Ecto neural progenitor cell (in vitro differentiated cells): ENCODE data around the gene PTGFRN.

Experiments used
- DNase-seq: peaks from one replicate; pipeline ENCODE4 v3.0.0-alpha.2; 2018; ENCODE audit warnings: low spot score

The PTGFRN gene

DNA sequence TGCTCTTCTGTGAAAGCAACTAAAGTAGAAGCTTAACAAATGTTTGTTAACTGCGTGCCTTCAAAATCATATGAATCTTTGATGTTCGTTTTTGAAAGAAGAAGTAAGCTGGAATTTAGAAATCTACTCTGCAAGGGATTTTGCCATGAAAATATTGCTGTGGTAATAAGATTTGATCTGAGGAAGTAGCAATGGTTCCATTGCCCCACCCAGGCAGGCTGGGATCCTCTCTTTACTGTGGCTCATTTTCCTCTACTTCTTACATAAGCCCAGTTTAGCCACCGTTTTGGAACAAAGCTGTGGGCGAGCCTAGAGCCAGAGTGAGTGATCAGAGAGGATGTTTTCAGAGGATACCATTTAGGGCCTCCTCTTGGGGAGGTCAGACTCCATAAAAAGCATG lies 20.3 kb upstream of the PTGFRN start:
- DNase-seq, result no peak

DNA sequence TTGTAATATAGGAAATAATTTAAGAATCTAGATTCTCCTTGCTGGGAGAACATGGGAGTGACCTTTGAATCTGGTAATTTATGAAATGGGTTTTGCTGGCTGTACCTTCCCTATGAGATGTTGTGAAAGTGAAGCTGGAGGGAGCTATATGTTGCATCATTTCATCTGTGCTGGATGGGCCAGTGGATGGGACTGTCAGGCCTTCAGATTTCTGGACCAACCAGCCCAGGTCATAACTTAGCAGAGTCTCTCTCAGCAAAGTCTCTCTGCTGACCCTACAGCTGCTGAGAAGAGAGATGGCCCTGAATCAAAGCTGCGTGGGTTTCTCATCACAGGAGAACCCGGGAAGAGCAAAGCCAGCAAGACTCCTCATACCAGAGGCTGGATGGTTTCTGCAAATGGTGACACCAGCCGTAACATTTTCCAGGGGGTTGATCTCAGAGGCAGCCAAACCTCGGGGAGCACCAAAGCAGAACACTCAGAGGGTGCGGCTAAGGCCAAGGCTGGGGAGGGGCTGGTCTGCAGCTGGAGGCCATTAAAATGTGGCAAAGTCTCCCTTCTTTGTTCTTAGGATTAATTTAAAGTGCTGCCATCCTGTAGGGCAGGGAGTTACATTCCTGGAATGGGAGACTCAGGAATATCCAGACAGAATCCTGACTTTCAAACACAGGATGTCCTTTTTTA lies 18.2 kb upstream of the PTGFRN start:
- no peak for DNase-seq

DNA sequence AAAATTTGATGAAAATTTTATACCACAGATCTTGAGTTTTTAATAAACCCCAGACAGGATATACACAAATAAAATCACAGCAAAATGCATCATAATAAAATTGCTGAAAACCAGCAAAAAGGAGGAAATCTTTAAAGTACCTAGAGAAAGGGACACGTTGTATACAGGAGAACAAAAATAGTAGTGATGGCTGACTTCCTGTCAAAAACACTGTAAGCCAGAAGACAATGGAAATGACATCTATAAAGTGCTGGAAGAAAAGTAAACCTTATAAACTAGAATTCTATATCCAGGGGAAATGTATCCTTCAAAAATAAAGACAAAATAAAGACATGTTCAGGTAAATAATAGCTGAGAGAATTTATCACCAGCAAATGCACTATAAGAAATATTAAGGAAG lies 14.6 kb upstream of the PTGFRN start:
- DNase-seq, result no peak

DNA sequence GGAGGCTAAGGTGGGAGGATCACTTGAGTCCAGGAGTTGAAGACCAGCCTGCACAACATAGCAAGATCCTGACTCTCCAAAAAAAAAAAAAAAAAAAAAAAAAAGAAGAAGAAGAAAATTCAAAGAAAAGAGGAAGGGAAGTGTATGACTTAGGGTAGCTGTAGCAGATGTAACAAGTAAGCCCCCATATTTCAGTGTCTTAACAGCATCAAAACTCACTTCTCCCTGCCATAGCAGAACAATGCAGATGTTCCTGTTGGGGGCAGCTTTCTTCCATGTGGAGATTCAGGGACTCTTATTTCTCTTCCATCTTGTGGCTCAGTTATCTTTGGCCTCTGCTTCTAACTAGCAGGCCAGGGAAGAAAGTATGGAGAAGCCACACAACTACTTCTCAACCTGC lies 10.2 kb upstream of the PTGFRN start:
- DNase-seq, result no peak

DNA sequence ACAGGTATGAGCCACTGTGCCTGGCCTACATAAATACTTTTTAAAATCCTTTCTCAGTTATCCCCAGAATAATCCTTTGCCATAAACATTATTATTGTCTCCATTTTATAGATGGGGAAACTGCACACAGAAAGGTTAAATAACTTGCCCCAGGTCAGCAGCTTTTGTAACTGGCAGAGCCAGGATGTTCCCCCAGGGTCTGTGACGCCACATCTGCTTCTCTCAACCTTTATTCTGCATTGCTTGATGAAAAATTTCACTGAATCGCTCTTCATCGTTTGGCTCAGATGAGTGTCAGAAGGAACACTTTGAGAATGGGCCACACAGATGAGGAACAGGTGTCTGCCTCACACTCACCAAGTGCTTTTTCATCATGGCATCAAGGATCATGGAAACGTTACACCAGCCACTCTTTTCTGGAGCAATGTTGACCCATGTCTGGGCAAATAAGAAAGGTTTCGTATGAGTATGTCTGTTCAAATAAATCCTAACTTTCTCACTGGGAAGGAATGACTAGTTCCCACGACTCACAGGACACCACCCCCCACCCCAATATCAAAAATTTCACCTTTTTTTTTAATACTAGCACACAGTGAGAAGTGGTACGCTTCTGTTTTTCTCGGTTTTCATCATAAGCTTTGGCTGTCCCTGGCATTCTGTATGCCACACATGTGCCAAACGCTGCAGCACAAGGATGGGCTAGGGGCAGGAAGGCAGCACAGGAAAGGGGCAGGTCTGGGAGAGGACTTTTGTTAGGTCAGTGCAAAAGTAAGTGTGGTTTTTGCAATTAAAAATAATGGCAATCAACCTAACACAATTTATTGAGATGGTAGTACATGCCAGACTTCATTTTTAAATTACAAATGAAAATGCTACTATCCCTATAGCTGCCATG lies 9.0 kb upstream of the PTGFRN start:
- no peak for DNase-seq

DNA sequence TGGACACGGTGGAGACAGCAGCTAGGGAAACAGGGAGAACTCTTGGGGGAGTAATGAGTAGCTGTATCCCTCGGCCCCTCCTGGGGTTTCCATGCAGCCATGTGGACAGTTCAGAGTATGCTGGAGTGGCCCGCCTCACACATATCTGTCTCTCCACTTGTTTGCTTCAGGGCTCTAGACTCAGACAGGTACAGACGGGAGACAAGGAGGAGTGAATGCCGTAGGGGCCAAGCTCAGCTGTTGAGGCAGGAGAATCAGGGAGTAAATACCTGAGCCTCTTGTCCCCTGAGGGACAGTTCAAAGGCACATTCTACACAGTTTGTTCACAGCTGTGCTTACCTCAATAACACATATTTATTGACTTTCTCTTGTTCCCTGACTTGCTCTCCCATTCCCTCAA lies 7.7 kb upstream of the PTGFRN start:
- no peak for DNase-seq

DNA sequence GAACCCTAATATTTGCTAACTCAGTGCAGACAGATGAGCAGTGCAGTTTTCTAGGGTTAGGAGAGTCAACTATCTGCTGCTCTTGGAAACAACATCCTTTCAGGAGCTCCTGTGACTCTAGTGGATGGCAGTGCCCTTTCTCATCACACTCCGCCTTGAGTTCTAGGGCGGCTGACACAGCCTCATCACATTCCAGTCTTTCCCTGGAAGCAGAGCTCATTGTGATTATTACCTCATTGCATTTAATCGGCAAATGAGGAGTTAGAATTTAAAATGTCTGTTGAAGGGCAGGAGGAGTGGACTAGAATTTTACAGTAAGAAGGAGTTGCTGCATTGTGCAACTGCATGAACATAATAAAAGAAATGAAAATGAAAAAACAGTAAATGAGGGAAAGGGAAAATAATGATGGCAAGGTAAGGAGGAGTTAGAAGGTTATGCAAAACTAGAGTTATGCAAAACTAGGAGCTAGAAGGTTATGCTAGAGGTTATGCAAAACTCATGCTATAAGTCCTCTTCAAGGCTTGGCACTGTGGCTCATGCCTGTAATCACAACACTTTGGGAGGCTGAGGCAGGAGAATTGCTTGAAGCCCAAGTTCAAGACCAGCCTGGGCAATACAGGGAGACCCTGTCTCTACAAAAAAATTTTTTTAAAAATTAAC lies 6.9 kb upstream of the PTGFRN start:
- no peak for DNase-seq

DNA sequence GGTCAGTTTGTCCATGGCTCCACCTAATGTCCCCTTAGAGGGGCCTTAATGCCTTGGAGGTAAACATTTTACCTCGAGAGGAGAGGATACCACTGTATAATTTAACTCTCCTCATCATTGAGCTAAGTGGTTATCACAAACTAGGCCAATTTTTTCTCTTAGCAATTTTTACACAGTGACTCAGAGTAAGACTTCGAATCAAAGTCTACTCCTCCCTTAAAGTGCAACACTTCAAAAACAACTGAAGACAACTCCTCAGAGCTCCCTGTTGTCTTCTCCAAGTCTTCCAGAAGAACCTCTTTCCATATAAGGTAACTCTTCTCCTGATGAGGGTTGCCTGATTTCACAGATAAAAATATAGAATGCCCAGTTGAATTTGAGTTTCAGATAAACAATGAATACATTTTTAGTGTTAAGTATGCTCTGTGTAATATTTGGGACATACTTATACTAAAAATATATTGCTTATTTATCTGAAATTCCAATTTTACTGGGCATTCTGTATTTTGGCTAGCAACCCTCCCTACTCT lies 4.9 kb upstream of the PTGFRN start:
- DNase-seq, result no peak

DNA sequence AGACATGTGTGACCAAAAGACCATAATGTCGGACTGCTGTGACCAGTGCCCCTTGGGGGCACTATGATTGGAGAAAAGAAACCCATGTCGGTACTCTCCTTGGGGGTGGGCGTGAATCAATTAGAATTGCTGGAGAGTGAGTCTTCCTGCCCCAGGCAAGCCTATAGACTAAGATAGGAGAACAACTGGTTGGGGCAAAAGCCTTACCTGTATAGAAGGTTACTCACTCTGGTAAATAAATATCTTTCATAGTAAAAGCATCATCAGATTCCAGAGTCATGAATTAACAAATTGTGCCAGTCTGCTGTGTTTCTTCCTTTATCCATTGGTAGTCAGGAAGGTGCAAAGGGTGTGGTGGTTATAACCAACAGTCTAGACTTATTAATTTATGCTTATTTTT lies 2.9 kb upstream of the PTGFRN start:
- no peak for DNase-seq

DNA sequence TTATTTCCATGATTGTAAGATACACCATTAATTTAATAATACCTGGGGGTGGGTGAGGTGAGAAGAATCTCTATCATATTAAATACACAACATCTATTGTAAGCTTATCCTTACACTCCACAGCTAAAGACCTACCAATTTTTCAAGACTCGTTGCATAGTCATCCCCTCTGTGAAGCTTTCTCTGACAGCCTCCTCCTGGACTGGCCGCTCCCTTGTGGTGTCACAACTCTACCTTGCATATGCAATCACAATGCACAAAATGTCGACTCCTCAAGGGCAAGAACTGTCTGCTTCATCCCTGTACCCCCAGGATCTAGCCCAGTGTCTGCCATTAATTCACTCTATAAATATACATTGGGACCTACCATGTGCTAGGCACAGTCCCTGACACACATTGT lies 2.4 kb upstream of the PTGFRN start:
- no peak for DNase-seq

DNA sequence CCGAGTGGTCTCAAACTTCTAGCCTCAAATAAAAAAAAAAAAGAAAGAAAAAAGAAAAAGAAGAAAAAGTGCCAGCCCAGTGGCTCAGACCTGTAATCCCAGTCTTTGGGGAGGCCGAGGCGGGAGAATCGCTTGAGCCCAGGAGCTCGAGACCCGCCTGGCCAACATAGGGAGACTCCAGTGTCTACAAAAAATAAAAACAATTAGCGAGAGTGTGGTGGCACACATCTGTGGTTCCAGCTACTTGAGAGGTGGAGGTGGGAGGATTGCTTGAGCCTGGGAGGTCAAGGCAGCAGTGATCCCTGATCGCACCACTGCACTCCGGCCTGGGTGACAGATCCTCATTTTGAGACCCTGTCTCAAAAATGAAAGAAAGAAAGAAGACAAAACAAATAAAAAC lies 1.4 kb upstream of the PTGFRN start:
- DNase-seq, result no peak

DNA sequence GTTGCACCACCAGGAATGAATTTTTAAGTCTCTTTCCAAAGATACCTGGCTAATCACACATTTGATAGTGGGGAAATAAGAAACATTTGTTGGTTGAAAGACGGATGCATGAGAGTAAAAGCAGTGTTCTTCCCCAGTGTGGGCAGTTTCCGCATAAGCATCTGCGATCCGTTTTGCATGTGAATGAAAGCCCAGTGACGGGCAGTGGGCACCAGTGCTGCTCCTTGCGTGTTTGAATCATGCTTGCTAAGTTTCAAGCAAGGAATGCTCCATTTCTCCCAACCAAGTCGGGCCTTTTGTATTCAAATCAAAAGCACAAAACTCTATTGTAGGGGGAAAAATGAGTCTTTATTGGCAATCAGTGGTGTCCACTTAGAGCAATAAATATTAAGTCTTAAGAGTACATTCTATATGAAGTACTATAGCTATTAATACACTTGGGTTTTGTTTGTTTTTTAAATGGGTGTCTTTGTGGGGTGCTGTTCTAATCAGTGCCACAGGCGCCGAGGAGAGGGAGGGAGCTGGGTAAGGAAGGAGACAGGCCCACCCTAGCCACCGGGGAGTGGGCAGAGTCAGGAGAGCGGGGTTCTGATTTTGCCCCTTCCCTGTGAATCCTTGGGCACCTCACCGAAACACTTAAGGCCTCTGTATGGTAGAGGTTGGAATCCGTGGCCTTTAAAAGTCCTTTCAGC lies 750 bp upstream of the PTGFRN start:
- DNase-seq, result no peak

DNA sequence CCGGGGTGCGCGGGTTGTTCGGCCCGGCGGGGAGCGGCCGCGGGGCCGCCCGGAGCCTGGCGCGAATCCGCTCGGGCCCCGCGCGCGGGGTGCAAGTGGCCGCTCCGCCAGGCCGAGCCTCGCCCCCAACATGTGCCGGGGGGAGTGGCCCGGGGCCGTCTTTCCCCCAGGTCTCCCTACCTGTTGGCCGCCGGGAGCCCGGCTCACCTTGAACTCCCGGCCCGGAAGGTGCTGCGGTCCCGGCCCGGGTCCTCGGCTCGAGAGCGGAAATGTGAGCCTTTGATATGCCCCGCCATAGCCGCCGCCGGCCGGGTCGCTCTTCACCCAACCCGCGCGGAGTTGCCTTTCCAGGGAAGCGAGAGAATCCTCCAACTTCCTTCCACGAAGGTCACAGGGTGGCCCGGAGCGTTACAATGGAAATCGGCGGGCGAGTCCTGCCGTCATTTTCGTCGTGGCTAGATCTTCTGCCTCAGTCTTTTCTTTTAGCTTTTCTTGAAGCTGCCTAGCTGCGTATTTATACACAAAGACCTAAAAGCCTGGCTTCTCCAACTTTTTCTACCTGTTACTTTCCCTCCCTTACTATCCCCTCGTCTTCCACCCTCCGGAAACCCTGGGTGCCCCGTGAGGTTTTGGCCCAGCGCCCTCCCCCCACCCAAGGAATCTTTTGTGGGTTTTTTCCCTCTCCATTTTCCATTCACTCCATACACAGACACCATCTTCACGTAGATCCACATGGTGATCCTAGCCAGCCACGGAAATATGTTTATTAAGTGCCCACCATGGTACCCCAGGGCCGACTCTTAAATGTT lies 867 bp downstream of the PTGFRN start:
- peak; percentile 56 for DNase-seq

DNA sequence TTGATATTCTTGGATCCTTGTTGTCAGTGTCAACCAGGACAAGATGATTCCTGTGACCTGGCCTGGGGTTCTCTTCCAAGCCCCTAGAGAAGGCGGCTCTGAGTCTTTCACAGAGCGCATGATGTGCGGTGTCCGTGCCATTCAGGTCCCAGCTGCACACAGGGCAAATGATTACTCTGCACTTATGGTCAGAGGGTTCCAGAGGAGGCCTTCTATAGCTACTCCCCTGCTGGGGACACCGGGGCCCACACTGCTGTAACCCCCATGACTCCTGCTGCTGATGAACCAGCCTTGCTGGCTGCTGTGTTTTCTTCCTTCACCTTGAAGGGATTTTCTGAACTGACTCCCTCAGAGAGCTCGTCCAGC lies 1.5 kb downstream of the PTGFRN start:
- DNase-seq, result no peak

DNA sequence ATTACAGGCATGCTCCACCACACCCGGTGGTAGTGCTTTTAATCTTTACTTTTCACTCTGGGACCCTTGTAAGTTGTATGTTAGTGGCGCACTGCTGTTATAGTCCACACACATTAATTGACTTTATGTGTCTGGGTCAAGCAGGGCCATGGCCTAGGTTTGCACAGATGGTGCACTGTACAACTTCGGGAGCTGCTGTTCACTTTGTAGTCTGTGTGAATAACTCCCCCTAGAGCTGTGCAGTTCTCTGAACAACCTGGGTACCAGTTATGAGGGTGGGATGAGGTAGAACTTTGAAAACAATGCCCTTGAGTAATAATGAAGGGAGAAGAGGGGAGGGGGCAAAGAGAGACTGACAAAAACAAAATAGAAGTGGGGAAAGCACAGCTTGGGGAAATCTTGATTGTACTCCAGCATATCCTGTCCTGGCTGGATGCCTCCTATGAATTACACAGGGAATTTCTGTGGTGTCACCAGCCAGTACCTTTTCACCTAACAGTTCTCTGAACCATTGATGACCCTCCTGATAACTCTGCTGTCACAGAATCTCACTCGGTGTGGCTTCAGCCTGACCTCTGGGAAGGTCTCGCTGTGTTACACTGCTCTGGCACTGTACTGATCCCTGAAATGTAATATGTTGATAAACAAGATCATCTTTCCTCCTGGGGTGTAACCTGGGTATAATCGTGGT lies 2.2 kb downstream of the PTGFRN start:
- no peak for DNase-seq

DNA sequence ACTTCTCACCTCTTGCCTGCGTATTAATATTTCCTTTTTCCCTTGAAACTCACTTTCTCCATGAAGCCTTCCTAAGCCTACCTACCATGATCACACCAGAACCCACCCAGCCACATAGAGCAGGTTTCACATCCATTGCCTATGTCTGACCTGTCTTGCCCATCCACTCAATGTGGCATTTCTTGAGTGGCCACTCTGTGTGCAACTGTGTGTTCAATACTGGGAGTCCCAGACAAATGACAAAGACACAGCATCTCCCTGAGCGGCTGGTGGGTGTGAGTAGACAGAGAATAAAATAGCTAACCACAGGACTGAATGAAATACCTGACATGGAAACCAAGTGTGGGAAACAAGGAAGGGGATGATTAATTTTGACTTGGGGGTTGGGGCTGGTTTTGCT lies 3.1 kb downstream of the PTGFRN start:
- no peak for DNase-seq

DNA sequence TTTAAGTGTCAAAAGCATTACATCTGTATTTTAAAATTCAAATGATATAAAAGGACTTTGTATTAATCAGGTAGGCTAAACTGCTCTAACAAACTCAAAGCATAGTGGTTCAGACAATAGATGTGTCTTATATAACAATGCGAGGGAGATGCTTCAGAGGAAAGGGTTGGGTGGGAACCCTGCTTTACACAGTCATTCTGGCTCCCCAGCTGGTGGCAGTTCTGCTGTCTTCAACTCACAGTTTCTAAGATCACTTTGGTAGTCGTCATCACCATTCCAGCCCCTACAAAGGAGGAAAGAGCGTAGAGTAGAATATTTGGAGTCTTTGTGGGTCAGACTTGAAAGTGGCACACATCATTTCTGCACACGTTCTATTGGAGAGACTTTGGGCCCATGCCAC lies 4.2 kb downstream of the PTGFRN start:
- no peak for DNase-seq

DNA sequence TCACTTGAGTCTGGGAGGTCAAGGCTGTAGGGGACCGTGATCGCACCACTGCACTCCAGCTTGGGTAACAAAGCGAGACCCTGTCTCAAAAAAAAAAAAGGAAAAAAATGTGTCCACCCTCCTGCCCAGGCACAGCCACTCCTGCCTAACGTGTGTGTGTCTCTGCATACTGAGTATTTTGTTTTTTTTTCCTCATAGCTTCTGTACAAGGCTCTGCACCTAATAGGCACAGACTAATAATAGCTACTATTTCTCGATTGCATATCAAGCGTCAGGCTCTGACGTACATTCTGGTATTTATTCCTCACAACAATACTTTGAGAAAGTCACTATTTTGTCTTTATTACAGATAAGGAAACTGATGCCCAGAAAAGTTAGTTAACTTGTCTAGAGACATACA lies 5.0 kb downstream of the PTGFRN start:
- no peak for DNase-seq

DNA sequence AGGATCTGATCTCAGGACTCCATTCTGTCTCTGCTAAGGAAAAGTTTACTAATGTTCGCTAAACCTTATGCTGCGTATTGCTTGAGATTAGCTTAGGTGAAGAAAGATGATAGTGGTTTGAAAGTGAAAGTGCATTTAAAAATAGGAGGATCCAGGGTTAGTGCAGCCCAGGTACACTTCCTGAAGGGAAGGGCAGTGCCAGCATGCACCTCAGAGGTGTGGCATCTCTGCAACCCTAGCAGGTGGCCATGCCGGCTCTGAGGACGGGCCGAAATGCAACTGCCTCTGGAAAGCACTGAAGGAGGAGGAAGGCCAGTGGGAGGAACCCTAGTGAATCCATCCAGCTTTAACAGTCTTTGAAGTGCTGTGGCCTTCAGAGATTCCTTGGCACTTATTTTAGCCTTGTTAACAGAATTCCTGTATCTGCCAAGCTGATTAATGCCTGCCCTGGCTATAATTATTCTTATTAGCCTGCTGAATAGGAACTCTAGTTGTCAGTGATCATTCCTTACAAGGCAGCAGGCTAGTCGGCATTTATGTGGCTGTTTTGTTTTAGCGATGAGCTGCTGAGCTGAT lies 5.5 kb downstream of the PTGFRN start:
- no peak for DNase-seq

DNA sequence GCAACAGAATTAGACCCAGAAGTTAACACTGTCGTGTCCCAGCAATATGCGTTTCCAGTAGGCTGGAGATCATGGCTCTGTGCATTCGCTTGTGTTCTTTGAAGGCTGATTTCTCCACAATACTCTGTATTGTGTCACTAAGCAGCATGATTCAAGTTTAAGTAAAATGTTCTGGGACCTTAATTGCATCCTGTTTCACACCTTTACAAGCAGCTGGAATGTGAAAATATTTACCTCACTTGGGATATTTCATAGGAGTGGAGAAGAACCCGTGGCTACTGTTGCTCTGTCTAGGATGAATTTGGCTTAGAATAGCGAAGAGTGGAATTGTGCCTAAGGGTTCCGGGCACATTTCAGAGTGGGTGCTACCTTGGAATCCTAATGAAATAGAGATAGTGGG lies 6.3 kb downstream of the PTGFRN start:
- DNase-seq, result no peak
